GM19023 (cell line): ENCODE measurements around the gene CD2AP.
"Not testable (repeated sequence)": the region's sequence is repeated elsewhere in the genome, so short reads cannot be mapped to it uniquely, and the experiment has no call there.

Source experiments
- ATAC-seq: cut with Tn5 transposase; IDR thresholded peaks from one replicate; pipeline ENCODE4 v1.9.1; 2021; ENCODE audit warnings: mild to moderate bottlenecking, moderate library complexity; ENCODE audit not compliant: unreplicated experiment

CD2AP gene

DNA sequence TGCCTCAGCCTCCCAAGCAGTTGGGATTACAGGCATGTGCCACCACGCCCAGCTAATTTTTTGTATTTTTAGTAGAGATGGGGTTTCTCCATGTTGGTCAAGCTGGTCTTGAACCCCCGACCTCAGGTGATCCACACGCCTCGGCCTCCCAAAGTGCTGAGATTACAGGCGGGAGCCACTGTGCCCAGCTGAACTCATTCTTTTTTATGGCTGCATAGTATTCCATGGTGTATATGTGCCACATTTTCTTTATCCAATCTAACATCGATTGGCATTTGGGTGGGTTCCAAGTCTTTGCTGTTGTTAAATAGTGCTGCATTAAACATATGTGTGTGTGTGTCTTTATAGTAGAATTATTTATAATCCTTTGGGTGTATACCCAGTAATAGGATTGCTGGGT lies 78.9 kb downstream of the CD2AP start:
- not testable (repeated sequence) for ATAC-seq

- ATAC-seq: no peak
Observed at GRCh38 chr6:47563162-47563561, 85.6 kb downstream of the CD2AP start.

DNA sequence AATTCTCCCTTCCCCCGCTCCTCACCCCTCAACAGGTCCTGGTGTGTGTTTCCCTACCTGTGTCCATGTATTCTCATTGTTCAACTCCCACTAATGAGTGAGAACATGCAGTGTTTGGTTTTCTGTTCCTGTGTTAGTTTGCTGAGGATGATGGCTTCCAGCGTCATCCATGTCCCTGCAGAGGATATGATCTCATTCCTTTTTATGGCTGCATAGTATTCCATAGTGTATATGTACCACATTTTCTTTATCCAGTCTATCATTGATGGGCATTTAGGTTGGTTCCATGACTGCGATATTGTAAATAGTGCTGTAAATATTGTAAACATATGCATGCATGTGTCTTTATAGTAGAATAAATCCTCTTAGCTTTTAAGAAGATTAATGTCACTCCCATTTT lies 89.0 kb downstream of the CD2AP start:
- not testable (repeated sequence) for ATAC-seq

GRCh38 chr6:47567586-47567985 lies 90.0 kb downstream of the CD2AP start:
- no peak for ATAC-seq

GRCh38 chr6:47571488-47571887 lies 93.9 kb downstream of the CD2AP start:
- ATAC-seq: no peak

GRCh38 chr6:47573109-47573508 lies 95.5 kb downstream of the CD2AP start:
- no peak for ATAC-seq

GRCh38 chr6:47574789-47575188 lies 97.2 kb downstream of the CD2AP start:
- no peak for ATAC-seq

DNA sequence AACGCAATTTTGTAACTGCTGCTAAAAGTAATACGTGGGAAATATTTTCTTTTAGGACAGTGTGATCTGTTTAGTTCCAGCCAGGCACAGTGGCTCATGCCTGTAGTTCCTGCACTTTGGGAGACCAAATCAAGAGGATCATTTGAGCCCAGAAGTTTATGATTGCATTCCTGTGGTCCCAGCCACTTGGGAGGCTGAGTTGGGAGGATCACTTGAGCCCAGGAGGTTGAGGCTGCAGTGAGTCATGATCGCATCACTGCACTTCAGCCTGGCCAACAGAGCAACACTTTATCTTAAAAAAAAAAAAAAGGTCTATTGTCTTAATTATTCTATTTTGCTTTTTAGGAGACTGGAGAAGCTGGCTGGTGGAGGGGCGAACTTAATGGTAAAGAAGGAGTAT lies 101.5 kb downstream of the CD2AP start:
- no peak for ATAC-seq

- ATAC-seq: no peak
Observed at GRCh38 chr6:47581591-47581990, 104.0 kb downstream of the CD2AP start.

GRCh38 chr6:47587493-47587892 lies 109.9 kb downstream of the CD2AP start:
- ATAC-seq: no peak

GRCh38 chr6:47592131-47592840 lies 114.7 kb downstream of the CD2AP start:
- ATAC-seq: no peak

- no peak for ATAC-seq
Observed at GRCh38 chr6:47593979-47594378, 116.4 kb downstream of the CD2AP start.

DNA sequence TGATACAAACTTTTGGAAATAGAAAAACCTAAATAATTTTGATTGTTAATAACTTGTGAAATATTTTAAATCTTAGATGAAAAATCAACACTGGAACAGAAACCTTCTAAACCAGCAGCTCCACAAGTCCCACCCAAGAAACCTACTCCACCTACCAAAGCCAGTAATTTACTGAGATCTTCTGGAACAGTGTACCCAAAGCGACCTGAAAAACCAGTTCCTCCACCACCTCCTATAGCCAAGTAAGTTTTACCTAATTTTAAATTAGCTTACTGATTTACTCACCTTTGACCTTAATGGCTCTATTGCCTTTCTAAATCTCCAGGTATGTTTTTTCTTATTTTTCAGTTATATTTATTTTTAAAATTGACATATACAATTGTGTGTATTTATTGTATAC lies 118.2 kb downstream of the CD2AP start:
- ATAC-seq: no peak

DNA sequence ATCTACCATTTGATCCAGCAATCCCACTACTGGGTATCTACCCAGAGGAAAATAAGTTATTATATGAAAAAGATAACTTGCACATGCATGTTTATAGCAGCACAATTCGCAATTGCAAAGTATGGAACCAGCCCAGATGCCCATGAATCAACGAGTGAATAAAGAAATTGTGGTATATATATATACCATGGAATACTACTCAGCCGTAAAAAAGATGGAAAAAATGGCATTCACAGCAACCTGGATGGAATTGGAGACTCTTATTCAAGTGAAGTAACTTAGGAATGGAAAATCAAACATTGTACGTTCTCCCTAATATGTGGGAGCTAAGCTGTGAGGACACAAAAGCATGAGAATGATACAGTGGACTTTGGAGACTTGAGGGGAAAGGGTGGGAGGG lies 120.8 kb downstream of the CD2AP start:
- ATAC-seq: no peak

GRCh38 chr6:47599512-47599911 lies 121.9 kb downstream of the CD2AP start:
- no peak for ATAC-seq

- no peak for ATAC-seq
Observed at GRCh38 chr6:47603227-47603626, 125.6 kb downstream of the CD2AP start.

DNA sequence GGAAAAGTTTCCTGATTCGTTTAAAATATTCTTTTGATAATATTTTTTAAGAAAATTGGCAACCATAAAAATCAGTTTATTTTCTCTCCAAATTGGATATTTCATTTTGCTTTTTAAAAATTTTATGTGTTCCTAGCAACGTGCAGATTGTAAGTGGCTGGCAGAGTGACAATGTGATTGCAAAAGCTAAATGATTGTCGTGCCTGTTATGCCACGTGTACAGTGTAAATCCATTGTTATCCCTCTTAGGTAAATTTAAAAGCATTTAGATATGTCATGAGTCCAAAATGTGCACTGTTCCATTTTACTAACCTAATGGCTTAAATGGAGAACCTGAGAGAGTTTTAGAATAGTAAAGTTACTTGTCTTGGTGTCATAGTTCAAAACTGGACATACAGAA lies 126.4 kb downstream of the CD2AP start:
- no peak for ATAC-seq

- ATAC-seq: no peak
Observed at GRCh38 chr6:47621838-47622449, 144.4 kb downstream of the CD2AP start.

GRCh38 chr6:47626782-47627181 lies 149.2 kb downstream of the CD2AP start:
- no peak for ATAC-seq

DNA sequence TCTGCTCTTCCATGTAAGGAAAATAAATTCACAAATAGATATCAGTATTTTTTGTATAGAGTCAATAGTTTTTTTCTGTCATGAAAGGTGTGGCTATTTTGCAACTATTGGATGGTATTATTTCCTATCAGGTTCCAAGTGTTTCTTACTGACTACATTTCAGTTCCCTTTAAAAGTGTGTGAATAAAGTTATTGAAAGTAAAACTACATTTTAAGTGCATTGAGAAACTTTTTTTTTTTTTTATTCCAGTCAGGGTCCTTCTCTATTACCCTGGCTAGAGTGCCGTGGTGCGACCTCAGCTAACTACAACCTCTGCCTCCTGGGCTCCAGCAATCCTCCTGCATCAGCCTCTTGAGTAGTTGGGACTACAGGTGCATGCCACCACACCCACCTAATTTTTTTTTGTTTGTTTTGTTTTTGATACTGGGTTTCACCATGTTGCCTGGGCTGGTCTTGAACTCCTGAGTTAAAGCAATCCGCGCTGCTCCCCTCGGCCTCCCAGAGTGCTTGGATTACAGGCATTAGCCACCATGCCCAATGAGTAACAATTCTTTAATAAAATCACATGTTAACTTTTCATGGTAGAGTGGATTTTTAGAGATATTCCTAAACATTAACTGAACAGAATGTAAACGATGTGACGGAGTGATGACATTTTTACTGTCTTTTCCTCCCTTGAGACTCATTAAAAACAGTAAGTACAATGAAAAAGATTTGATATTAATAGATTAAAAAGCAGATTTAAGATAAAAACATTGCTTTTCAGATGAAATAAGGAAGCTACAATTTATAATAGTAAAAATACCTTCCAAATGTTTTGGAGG lies 151.1 kb downstream of the CD2AP start:
- ATAC-seq: no peak

DNA sequence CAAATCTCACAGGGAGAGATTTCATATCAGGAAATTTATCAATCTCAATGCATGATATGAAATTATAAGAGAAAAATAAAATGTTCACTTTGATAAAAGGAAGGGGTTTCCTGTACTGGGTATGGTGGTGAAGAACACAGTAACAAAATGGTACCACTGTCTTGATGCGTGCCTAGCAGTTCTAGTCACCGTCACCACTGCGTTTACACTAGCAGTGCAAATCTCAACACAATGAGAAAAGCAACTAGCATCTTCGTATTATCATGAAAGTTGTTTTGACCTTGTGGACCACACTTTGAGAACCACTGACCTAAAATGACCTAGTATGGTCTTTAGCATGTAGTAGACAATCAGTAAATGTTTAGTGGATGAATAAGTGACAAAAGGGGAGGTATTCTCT lies 152.4 kb downstream of the CD2AP start:
- ATAC-seq: no peak

- no peak for ATAC-seq
Observed at GRCh38 chr6:47630587-47630986, 153.0 kb downstream of the CD2AP start.
